RCC 7860 (cell line): ENCODE measurements around the gene LUZP2.

Source experiments
- DNase-seq: peaks from one replicate; pipeline ENCODE4 v3.0.0-alpha.2; 2015; ENCODE audit warnings: low spot score
- FAIRE-seq: peaks from 2 replicates; lab custom pipeline; 2012; peaks lifted over from hg19 to GRCh38; lab: Jason Lieb, UNC

Gene LUZP2

DNA sequence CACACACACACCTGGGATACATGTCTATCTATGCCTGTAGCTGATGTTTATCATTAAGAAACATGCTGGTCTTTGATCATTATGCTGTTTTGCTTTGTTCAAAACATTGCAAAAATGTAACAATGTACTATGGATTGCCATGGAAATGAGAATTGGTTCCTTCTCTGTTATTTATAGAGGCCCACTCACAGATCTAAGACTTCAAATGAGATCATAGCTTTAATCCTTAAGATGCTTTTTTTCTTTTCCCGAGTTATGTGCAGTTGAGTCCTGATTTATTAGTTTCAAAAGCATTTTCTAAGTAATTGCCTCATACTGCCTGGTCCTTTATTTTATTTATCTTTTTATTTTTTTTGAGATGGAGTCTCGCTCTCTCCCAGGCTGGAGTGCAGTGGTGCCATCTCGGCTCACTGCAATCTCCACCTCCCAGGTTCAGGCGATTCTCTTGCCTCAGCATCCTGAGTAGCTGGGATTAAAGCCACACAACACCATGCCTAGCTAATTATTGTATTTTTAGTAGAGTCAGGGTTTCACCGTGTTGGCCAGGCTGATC lies 131.4 kb downstream of the LUZP2 start:
- no peak for FAIRE-seq
- no peak for DNase-seq

DNA sequence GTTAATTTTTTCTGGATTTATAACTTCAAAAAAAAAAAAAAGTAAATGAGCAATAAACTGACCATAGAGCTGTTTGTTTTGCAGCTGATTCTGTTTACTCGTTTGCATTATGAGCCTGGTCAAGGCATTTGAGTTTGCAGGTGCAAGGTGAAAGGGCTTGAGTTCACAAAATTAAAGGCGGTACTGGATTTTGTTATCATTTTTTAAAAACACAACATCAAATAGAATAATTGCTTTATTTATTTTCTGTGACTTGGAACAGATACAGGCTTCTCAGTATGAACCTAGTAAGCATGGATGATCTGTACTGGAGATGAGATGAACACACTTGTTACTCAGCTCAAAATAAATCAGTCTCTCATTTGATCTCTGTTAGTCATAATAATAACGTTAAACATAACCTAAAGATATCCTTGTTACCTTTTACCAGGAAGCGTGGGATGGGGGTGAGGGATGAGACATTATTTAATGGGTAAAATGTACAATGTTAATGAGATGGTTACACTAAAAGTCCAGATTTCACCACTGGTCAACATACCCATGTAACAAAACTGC lies 137.8 kb downstream of the LUZP2 start:
- FAIRE-seq (no peak), DNase-seq (no peak)

DNA sequence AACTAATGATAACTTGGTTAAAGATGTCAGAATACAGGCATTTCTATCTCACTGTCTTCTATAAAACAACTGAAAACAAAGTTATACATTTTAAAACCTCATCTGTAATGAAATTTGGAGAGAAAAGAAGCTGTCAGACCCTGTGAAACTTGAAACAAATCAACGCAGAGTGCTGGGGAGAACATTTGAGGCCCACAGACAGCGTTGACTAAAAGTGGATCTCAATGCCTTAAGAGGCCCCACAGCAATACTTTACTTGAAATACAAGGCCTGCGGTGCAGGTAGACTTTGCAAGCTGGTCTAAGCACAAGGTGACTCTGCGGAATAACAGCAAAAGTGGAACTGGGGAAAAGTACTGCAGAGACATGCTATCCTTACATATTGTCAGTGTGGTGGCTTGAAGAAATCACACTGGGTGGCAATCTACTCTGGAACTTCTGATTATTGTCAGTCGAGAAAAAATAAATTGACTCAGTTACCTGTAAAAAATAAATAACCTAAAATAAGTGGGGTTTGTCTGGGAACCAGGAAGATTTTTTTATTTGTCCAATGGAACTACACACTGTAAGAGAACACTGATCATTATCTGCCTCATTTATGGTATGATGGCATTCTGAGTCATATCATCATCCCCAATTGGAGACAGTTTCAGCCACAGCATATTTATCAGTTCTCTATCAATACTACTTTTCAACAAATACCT lies 138.9 kb downstream of the LUZP2 start:
- FAIRE-seq (no peak), DNase-seq (no peak)

DNA sequence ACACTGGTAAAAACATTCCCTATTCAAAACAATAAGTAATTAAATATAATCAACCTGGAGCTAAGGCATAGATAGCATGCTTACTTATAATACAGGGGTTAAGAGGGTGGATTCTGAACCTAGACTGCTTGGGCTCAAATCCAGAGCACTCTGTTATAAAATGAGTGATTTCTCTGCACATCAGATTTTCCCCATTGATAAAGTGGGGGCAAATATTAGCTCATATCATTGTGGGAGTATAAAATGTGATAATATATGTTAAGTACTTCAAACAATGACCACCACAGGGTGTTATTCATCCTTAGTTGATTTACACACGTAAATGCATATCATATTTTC lies 139.4 kb downstream of the LUZP2 start:
- DNase-seq (no peak), FAIRE-seq (no peak)

DNA sequence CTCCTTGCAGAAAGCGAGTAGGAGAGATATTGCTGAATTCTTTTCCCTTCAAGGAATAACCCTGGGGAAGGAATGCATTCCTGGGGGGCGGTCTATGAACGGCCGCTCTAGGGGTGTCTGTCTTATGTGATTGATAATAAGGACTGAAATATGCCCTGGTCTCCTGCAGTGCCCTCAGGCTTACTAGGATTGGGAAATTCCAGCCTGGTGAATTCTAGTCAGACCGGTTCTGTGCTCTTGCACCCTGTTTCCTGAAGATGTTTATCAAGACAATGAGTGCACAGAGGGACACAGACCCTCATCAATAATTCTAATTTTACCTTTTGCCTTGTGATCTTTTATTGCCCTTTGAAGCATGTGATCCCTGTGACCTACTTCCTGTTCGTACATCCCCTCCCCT lies 140.7 kb downstream of the LUZP2 start:
- no peak for FAIRE-seq
- DNase-seq = no peak

DNA sequence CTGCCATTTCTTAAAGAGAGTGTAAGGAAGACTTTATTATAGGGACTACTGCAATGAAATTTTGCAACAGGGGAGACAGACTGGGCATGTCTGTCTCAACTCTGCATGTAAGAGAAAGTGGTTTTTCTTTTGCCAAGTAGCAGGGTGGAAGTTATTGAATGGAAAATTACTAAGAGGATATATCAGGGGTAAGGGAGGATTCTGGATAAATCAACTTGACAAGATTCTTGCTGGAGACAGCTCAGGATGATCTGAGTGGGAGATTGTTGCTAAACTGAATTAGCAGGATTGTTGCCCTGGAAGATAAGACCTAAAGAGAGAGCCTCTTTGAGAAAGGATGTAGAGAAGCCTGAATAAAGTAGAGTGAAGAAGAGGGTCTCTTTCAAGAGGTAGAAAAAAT lies 145.8 kb downstream of the LUZP2 start:
- FAIRE-seq = no peak
- DNase-seq = no peak

DNA sequence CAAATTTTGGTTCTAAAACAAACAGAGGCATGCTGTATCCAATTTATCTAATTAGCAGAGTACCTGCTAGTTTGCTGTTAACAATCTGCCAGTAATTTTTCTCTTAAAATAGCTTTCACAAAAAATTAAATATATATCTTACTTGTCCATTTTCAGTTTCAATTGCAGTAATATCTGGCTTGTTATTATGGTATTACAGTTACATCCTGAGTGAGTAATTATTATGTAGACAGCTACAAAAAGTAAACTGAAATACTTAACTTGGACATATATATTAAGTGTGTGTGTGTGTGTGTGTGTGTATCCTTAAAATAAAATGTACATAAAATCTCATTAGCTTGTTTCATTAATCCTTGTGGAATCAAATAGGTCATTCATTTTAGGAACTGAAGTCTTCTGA lies 148.7 kb downstream of the LUZP2 start:
- no peak for FAIRE-seq
- no peak for DNase-seq

DNA sequence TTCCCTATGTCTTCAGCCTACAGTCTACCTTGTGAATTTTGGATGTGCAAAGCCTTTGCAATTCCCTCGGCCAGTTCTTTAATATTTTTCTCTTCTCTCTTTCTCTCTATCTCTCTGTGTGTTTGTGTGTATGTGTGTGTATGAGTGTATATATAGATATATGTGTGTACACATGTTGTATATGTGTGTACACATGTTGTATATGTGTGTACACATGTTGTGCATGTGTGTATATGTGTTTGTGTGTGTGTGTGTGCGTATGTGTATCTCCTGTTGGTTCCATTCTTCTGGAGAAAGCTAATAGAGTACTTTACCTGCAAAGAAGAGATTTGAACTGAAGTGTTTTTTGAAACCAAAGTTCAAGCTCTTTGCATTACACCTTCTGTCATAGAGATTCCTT lies 155.0 kb downstream of the LUZP2 start:
- FAIRE-seq = no peak
- DNase-seq = no peak

DNA sequence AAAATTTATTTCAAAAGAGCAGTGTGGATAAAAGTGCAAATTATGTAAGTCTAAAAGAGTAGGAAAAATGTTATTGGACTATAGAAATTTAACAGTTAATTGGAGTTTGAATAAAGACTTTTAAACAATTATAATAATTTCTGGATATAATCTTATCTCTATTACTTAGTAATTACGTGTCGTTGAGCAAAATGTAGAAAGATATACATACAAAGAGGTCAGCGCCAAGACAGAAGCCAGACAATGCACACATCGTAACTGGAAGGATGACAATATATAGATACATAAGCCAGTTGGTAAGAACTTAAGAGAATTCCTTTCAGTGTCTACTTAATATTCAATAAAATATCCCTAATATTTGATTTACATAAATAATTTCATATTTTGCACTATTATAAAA lies 157.0 kb downstream of the LUZP2 start:
- FAIRE-seq = no peak

DNA sequence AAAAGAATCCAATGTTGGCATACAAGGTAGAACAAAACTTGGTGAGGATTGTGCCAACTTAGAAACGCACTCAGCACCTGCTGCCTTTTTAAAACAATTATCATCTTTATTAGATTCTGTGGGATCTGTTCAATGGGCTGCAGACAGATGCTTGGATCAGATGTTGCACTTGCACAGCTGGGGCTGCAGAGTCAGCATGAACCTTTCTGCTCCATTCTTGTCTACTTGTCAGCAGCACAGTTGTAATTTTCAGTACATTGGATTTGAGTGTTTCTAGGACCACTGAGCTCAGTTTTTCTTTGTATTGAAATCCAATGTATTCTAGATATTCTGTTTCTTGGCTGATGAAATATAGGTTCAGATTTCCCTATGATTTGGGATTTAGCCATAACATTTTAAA lies 164.5 kb downstream of the LUZP2 start:
- FAIRE-seq = no peak

More for the DNA sequence above, 157.0 kb downstream of the LUZP2 start:
- no peak for DNase-seq

DNA sequence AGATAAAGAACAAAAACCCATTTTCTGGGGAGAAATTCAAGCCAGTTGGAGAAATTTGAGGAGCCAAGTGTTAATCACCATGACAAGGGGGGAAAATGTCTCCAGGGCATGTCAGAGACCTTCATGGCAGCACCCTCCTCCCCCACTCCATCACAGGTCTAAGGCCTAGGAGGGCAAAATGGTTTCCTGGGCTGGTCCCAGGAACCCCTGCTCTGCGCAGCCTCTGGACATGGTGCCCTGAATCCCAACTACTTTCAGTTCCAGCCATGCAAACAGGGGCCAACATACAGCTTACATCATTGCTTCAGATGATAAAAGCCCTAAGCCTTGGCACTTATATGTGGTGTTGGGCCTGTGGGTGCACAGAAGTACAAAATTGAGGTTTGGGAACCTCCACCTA lies 167.5 kb downstream of the LUZP2 start:
- FAIRE-seq (no peak), DNase-seq (no peak)

More for the DNA sequence above, 164.5 kb downstream of the LUZP2 start:
- DNase-seq = no peak

DNA sequence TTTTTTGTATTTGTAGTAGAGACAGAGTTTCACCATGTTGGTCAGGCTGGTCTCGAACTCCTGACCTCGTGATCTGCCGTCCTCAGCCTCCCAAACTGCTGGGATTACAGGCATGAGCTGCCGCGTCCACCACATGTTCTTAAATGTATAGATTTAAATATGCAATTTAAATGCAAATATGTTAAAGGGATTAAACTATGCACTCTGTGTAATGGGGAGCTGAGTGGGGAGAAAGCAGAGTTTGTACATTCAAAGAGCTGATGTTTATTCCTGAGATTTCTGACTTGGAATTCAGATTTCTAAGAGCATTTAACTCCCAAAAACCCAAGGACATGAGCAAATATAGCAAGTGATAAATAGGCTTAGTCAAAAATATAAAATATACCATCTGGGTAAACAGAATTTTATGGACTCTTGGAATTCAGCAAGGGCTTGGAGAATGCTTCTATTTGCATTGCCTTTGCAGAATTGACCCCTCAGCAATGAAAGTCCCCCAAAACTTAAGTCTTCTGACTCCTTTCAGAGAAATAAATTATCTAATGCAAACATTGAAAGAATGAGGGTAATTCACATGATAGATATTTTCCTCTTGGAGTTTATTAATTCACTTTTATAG lies 170.6 kb downstream of the LUZP2 start:
- FAIRE-seq = no peak
- DNase-seq = no peak

DNA sequence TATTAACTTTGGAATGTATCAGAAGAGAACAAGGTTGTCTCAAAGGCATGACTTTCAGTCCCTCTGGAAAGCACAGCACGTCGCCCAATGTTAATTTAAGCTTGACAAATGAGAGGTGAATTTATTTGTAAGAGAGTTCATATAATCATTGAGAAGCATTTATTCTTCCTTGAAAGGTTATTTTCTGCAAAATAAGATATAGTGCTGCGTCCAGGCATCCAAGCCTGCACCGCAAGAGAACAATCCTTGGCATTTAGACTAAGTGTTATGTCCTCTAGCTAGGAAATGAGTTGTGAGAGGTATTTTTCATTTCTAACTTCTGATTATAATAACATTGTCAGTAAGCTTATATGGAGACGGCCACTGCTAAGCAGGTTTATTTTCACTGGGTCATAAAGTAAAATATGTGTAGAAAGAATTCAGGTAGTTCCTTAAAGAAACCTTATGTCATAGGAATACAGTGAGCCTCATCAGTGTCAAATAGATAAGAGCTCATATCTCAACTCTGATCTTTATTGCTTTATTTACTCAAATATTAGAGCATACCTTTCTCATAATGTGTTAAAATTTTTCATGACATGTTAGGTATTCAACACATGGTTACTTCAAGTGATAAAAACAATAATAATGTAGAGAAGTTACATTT lies 182.0 kb downstream of the LUZP2 start:
- no peak for DNase-seq
- FAIRE-seq = no peak

DNA sequence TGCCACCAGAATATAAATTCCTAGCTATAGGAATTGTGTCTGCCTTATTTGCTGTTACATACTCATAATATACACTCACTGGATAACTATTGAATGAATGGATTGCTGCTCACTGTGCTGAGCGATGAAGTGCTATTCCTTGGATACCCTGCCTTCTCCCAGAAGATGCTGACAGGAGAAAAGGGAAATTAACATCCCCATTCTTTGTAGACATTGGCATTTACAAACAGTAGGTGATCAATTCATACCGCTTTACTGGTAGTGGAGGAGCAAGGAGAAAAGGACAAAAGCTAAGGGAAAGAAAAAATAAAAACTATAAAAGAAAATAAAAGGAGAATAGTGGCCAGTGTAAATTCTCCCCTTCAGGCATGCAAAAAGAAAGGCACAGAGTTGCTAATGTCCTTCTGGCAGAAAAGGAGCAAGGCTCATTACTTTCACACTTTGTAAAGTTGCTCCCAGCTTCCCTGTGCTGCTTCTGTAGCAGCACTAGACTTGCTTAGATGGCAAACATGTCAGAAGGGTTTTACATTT lies 183.0 kb downstream of the LUZP2 start:
- DNase-seq = no peak

DNA sequence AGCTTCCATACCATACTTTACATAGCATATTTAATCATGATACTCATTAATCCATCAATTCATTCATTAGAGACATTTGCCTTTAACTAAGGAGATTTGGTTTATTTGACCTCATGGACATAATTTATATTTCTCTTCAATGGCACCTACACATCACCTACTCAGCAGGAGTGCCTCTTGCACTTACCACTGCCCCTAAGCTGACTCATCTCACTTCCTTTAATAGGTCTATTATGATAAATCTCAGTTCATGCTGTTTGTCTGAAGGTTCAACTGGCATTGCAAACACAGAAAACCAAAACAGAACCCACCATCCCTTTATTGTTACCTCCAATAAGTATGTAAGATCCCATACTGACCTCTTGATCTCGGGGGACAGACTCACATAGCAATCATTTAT lies 186.7 kb downstream of the LUZP2 start:
- FAIRE-seq (no peak), DNase-seq (no peak)

More for the DNA sequence above, 183.0 kb downstream of the LUZP2 start:
- FAIRE-seq = no peak

DNA sequence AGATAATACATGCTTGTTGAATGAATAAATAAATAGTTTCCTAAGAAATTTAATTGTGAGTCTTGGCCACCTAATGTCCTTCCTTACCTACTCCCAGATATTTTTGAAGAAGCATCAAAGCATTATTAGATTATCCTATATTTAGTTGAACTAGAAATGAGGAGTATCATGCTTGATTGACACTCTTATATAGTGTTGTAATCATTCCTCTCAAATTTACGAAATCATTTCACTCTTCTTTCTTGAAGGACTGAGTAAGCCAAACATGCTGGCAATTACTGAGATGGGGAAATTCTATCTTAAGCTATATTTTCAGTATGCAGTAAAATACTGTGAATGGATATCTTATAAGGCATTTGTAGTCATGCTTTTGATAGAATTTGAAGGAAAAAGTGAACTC lies 189.0 kb downstream of the LUZP2 start:
- FAIRE-seq = no peak
- no peak for DNase-seq

DNA sequence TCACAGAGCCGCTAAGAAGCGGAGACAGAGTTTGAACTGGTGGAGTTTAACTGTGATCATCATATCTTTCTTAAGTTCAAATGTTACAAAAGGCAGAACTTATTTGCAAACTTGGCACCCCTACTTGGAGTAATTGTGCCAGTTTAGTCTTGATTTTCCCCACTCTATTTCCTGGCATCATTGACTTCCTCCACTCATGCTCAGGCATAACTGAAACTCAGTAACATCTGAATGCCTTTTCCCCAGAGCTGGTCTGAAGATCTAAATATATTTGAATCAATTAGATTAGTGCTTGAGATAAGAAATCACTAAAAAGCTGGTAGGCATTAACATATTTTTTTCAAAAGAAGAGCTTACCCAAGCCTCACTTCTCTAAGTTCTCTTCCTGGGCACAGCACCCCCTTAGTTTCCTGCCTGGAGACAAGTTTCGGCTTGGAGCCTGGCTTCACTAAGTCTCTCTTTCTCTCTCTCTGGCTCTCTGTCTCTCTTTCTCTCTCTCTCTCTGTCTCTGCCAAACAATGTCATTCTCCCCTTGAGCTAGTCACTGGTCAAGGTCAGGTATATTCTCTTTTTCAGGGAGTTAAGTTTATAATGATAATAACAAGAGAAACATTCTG lies 190.8 kb downstream of the LUZP2 start:
- DNase-seq = no peak
- no peak for FAIRE-seq

DNA sequence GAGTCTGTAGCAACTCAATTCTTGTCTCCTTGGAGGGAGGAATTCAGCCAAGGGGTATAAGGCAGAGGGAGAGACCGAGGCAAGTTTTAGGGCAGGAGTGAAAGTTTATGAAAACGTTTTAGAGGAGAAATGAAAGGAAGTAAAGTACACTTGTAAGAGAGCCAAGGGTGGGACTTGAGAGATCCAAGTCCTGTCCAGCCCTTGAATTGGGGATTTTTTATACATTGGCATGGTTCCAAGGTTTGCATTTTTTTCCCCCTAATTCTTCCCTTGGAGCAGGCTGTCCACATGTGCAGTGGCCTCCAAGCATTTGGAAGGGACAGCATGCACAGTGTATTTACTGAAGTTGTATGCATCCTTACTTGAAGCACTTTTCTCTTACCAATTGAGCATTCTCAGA lies 192.1 kb downstream of the LUZP2 start:
- DNase-seq (no peak), FAIRE-seq (no peak)

DNA sequence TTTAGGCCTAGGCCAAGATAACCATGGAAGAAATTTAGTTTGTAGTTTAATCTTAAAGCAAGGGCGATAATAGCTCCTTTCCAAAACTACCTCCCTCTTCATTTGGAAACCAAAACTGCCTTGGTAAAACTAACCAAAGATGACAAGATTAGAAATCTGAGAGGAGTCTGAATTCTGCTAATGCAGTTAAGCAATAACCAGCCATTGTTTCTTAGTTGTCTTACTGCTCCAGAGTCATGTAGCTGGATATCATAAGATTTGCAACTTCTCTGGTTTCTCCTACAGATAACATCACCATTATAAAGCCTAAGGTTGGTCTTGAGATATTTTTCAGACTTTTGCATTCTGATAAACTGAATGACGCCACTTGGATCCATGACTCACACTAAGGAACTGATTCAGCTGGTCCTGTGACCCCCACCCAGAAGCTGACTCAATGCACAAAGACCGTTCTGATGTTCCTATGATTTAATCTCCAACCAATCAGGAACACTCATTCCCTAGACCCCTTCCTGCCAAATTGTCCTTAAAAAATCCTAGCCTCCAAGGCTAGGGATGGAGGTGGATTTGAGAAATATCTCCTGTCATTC lies 200.8 kb downstream of the LUZP2 start:
- FAIRE-seq = no peak
- DNase-seq = peak; percentile 16

DNA sequence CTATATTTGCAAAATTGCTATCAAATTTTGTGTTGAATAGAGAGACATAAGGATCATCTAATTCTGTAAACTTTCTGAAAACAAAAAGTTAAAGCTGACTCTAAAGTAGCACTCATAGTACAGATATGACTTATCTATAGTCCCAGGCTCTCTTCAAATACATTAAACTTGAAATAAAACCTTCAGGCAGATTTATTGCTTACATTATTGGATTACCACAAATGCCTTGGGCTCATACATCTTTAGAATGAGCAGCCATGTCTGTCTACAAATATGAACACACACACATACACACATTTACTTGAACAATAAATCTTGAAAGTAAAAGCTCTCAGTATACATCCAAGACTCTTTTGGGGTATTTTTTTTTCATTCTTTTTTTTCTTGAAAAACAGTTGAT lies 207.9 kb downstream of the LUZP2 start:
- DNase-seq = no peak
- FAIRE-seq = no peak

DNA sequence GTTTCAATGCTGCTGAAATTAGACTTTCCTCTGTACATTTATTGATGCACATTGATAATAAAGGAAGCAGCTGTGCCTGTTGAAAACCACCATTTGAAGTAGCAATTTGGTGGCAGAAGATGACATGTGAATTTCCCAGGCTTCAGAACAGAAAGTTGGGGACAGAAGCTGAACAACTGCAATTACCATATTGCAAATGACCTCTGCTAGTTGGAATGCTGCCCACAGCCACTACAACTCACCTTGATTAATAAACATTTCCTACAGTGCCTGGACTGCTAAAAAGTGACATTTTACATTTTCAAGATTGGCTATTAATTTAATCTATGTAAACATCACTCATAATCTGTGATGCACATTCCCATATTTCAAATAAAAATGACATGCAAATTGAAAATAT lies 208.6 kb downstream of the LUZP2 start:
- FAIRE-seq (no peak), DNase-seq (no peak)
